ENCODE measurements around the gene SLC8A1.

SLC8A1 gene

GRCh38 chr2:40299781-40300180 lies 152.1 kb downstream of the SLC8A1 start:
- DNase-seq: no peak

DNA sequence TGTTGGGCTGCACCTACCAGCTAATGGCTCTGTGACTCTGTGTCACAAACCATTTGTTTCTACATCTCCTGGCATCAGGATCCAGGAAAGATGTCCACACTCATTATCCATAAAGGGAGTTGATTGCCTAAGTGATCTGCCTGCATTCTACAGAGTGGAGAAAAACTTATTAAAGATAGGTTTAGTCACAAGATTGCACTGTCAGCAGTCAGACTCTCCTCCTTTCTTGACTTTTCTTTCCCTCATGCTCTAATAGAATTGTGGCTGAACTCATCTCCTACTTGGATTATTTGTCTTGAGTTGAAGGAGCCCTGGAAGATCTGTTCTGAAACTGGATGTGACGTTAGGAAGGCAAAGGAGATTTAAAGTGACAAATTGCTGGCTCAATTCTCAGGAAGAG lies 152.7 kb downstream of the SLC8A1 start:
- DNase-seq: no peak

- DNase-seq: no peak
Observed at GRCh38 chr2:40298026-40298425, 153.9 kb downstream of the SLC8A1 start.

GRCh38 chr2:40292291-40292690 lies 159.6 kb downstream of the SLC8A1 start:
- DNase-seq: no peak

DNA sequence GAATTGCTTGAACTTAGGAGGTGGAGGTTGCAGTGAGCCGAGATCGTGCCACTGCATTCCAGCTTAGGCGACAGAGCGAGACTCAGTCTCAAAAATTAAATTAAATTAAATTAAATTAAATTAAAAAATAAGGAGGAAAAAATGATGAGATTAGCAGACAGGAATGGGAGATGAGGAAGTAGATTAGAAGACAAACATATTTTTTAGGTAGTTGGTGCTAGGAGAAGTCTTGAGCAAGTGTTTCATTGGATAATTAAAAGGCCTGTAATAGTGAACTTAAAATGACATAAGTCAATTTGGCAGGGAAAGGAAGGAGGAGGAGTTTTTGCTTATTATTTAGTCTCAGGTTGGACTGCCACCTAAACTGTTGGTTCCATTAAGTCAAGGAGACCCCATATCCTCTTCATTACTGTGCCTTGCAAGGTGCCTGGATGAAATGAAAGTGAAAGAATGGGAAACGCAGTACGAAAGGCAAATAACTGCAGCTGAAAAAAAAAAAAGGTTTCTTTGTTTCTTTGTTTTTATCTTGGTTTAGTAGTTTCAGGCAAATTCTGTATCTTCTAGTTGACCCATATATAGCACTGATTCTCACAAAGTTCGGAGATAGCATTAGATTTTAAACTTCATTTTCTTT lies 162.0 kb downstream of the SLC8A1 start:
- no peak for DNase-seq

DNA sequence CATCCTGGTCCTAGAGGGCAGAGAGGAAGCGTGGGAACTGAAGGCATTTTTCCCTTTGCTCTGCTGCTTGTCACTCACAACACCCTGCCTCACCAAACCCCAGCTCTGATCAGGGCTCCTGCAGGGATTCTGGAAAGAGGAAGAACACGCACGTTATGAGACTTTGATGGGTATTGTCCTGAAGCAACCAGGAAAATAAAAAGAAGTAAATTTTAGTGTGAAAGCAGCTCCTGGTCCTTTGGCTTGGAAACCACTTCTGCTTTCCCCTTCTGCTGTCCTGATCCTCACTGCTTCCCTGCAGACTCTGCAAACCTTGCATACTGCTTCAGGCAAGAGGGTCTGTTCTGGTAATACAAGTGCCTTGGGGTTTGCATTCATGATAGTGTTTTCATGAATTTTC lies 164.1 kb downstream of the SLC8A1 start:
- no peak for DNase-seq

GRCh38 chr2:40287195-40287594 lies 164.7 kb downstream of the SLC8A1 start:
- DNase-seq: no peak

GRCh38 chr2:40286721-40287120 lies 165.2 kb downstream of the SLC8A1 start:
- no peak for DNase-seq

GRCh38 chr2:40285391-40285790 lies 166.5 kb downstream of the SLC8A1 start:
- no peak for DNase-seq

DNA sequence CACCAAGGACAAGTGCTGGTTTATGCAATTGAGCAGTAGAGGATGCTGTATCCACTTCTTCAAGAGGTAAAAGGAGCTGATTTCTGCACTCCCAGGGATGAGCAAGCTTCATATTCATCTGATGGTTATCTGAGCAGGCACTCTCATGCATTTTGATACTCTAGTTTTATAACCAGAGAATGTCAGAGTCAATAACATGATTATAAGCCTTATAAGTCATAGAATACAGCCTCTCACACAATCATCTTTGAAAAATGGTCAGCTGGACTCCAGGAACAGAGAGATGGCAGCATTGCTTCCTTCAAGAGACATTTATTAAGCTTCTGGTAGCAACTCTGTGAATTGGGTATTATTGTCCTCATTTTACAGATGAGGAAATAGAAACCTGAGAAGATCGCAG lies 167.1 kb downstream of the SLC8A1 start:
- DNase-seq: no peak

- DNase-seq: no peak
Observed at GRCh38 chr2:40283111-40283909, 168.6 kb downstream of the SLC8A1 start.

DNA sequence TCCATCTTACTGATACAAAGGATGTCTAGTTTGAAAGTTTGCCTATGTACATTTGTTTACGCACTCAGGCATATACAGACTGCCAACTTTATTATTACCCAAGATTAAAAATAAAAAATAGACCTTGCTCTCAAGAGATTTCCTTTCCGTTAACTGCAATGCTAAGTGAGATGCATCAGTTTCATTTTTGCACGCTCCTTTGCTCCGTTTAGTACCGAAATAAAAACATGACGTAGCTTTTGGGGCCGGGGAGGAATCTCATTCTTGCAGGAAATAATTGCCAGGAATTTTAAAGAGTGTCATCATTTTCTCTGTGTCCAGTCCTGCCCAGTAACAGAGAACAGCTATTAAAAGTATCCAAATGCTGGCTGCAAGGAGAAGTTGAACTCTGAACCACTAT lies 169.5 kb downstream of the SLC8A1 start:
- DNase-seq: no peak

GRCh38 chr2:40281021-40281940 lies 170.6 kb downstream of the SLC8A1 start:
- no peak for DNase-seq

GRCh38 chr2:40279482-40279881 lies 172.4 kb downstream of the SLC8A1 start:
- no peak for DNase-seq

GRCh38 chr2:40279001-40279400 lies 172.9 kb downstream of the SLC8A1 start:
- no peak for DNase-seq

GRCh38 chr2:40276076-40276475 lies 175.8 kb downstream of the SLC8A1 start:
- DNase-seq: no peak

DNA sequence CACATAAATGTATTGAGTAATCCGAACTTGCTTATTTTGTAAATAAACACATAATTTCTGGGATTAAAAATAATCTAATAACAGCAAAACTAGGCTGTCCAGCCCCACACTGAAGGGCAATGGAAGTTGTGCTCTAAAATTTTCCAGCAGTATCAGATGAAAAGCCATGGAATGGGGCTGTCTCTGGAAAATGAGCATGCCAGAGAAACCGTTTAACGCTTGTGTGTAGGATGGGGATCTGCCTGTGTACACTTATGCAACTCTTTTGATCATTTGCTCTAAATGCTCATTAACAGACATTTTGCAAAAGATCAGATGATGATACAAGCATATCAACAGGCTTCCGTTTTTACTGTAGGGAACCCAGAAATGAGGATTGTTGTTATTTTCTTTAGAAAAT lies 177.6 kb downstream of the SLC8A1 start:
- no peak for DNase-seq

DNA sequence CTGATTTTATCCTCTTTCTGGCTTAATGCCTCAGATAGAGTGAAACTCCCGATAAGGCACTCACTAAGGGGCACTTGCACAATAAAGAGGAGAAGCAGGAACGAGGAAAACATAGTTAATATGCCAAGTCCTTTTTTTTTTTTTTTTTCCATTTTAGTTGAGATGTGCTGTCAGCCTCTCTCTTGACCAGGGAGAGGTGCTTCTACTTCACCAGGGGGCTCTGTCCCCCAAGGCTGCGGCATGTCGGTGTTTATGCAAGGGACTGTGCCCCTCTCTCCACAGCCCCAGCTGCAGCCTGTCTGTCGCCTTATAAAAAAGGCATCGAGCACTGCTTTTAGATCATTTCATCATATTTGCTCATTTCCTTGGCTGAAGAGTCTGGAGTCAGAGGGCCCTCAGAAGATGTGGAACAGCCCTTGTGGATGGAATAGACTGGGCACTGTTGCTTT lies 178.1 kb downstream of the SLC8A1 start:
- no peak for DNase-seq

- DNase-seq: no peak
Observed at GRCh38 chr2:40271094-40271493, 180.8 kb downstream of the SLC8A1 start.

GRCh38 chr2:40270372-40270771 lies 181.5 kb downstream of the SLC8A1 start:
- no peak for DNase-seq

- no peak for DNase-seq
Observed at GRCh38 chr2:40268566-40268965, 183.3 kb downstream of the SLC8A1 start.

DNA sequence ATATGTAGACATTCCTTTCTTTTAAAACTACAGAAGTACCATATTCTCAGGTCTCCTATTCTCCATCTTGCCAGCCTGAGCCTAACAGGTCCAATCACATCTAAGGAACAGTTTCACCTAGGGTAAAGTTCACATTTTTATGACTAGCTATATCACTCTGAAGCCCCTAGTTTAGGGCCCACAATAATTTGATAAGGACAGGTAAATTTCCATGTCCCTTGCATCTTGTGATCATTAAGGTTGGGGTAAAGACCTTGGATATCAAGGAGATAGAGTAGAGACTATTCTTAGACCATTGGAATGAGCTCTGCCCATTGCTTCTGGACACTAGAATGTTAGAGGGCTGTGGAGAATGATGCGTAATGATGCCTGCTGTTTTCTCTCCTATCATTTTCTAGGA lies 185.7 kb downstream of the SLC8A1 start:
- DNase-seq: no peak

DNA sequence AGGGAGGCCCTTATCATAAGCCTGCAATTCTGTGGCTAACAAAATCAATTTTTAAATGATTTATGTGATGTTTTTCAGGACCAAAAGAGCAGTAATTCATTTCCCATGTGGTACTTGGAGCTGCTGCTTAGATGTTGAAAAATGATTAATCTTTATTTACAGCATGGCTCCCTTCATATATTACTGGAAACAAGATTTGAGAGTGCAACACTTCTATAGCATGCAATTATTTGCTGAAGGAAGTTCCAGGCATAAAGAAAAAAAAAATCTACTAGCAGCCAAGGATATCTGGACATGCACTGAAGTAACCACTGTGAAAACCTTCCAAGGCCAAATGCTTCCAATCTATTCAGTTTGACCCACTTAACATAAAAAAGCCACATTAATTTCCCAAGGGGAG lies 186.3 kb downstream of the SLC8A1 start:
- no peak for DNase-seq

- DNase-seq: no peak
Observed at GRCh38 chr2:40261042-40261441, 190.8 kb downstream of the SLC8A1 start.

Measured in activated T-cell treated with anti-CD3 and anti-CD28 coated beads, Interleukin-2, amount 50 U/mL, for 1 hour (primary cell).